Lung (tissue), 12 donors: ENCODE data around the gene IMPACT. TPM values are rescaled to one million over a fixed set of nuclear protein-coding genes. Genes with fewer than 3 reads are reported as not detected.

Experiments used
- ATAC-seq: fragments of 200-7000 bp; cut with Tn5 transposase; one replicate; pipeline ENCODE4 v1.9.1; 2020; ENCODE audit warnings: moderate number of reproducible peaks; ENCODE audit not compliant: insufficient read depth, low FRiP score
- DNase-seq, 3 donors: peaks; one replicate each; pipeline ENCODE4 v3.0.0-alpha.2; 2013 to 2017
- H3K27ac ChIP-seq, 2 donors: one replicate each; pipeline ENCODE4 v1.5.1; 2013; ENCODE audit warnings: mild to moderate bottlenecking in 2 of 2, moderate library complexity in 2 of 2, control low read depth in 1 of 2, inconsistent platforms in 1 of 2, low read depth in 1 of 2, low read length in 1 of 2
- H3K27me3 ChIP-seq, 3 donors: one replicate each; pipeline ENCODE4 v1.5.1; 2013; ENCODE audit warnings: low read length in 2 of 3; ENCODE audit not compliant: control insufficient read depth in 3 of 3, insufficient read depth in 3 of 3
- H3K36me3 ChIP-seq, 4 donors: one replicate each; pipeline ENCODE4 v1.5.1; 2013; ENCODE audit warnings: low read length in 4 of 4, mild to moderate bottlenecking in 1 of 4, moderate library complexity in 1 of 4; ENCODE audit not compliant: control insufficient read depth in 4 of 4, insufficient read depth in 4 of 4
- H3K4me1 ChIP-seq, 5 donors: one replicate each; pipeline ENCODE4 v1.5.1; 2013; ENCODE audit warnings: low read length in 5 of 5, mild to moderate bottlenecking in 2 of 5, moderate library complexity in 1 of 5; ENCODE audit not compliant: control insufficient read depth in 5 of 5, insufficient read depth in 5 of 5
- H3K4me3 ChIP-seq: one replicate; pipeline ENCODE4 v1.5.1; 2013; ENCODE audit warnings: mild to moderate bottlenecking, control low read depth, moderate library complexity
- H3K9ac ChIP-seq, 2 donors: one replicate each; pipeline ENCODE4 v1.5.1; 2013; ENCODE audit warnings: low read length in 2 of 2, control low read depth in 1 of 2; ENCODE audit not compliant: insufficient read depth in 1 of 2
- H3K9me3 ChIP-seq, 4 donors: one replicate each; pipeline ENCODE4 v1.5.1; 2013; ENCODE audit warnings: low read length in 3 of 4, mild to moderate bottlenecking in 1 of 4, moderate library complexity in 1 of 4; ENCODE audit not compliant: control insufficient read depth in 4 of 4, insufficient read depth in 3 of 4
- CTCF ChIP-seq: IDR thresholded peaks from 2 replicates; pipeline ENCODE4 v1.5.1; 2012; ENCODE audit warnings: mild to moderate bottlenecking; ENCODE audit errors: control extremely low read depth, extremely low read depth
- WGBS, 2 donors: extraction: QIAGEN DNeasy Blood & Tissue Kit; methylation state at CpG; one replicate each; pipeline ENCODE4 v1.1.7; 2013; 5-methylcytosine and 5-hydroxymethylcytosine counted together
- polyA plus RNA-seq, 2 donors: library from polyadenylated mRNA; stranded (reverse); fragments of 200-250 nt; gene quantifications; one replicate each; pipeline ENCODE4 v1.2.1, GENCODE V29; 2013
- total RNA-seq, 2 donors: library from RNA; depleted of rRNA in 1 of 2; stranded (reverse); fragments of >200 nt in 1 of 2; gene quantifications; one replicate each; pipeline ENCODE4 v1.2.1, GENCODE V29; 2014 to 2021
- donor health status: control.
- donor health status: control.
- donor health status: Bipolar disorder and iron deficiency.
- donor health status: healthy.
- donor health status: DM: yes; HTN: yes; CAD: no.

The IMPACT gene
- total and polyA plus RNA-seq, 4 donors: 12.0 to 29.6 (median 25.0) TPM

GRCh38 chr18:24491927-24492834, 65.7 kb downstream of the IMPACT start:
- no peak for ATAC-seq
- Histone ChIP-seq H3K27ac (no peak overlapping the region), H3K27me3 (no peaks in the 10 kb centered on the region), H3K9me3 (peaks cover 0 to 2% (median 0%) of the 10 kb centered on the region in 4 donors), H3K4me3 (no peak overlapping the region), H3K36me3 (no peaks in the 10 kb centered on the region), H3K9ac (no peak overlapping the region), H3K4me1 (peaks cover 0 to 4% (median 0%) of the 10 kb centered on the region in 5 donors)
- DNase-seq: peak in 1 of 3 donors; percentile 21
- no peak for TF ChIP-seq CTCF
- WGBS, 2 donors: 76 to 82% methylated on average over 21 of the region's 21 CpGs

GRCh38 chr18:24494586-24494985, 68.1 kb downstream of the IMPACT start:
- DNase-seq (no peak), ATAC-seq (no peak)
- no peak overlapping the region for H3K4me3 ChIP-seq
- 91 to 92% methylated on average over 2 of the region's 2 CpGs for WGBS, 2 donors
- H3K36me3 ChIP-seq: no peaks in the 10 kb centered on the region
- no peak for TF ChIP-seq CTCF
- peaks cover 0 to 4% (median 0%) of the 10 kb centered on the region in 5 donors for H3K4me1 ChIP-seq
- H3K9me3 ChIP-seq: peaks cover 0 to 2% (median 0%) of the 10 kb centered on the region in 4 donors
- H3K27ac ChIP-seq: no peak overlapping the region
- no peaks in the 10 kb centered on the region for H3K27me3 ChIP-seq
- H3K9ac ChIP-seq: no peak overlapping the region

- Histone ChIP-seq H3K36me3 (no peaks in the 10 kb centered on the region), H3K9me3 (peaks cover 0 to 2% (median 0%) of the 10 kb centered on the region in 4 donors), H3K4me3 (no peak overlapping the region), H3K27me3 (no peaks in the 10 kb centered on the region), H3K4me1 (no peaks in the 10 kb centered on the region), H3K9ac (no peak overlapping the region), H3K27ac (no peak overlapping the region)
- WGBS, 2 donors: 90 to 93% methylated on average over 1 of the region's 1 CpG
- ATAC-seq (no peak), DNase-seq (peak in 1 of 3 donors; percentile 7)
- TF ChIP-seq CTCF: no peak
Observed at GRCh38 chr18:24497031-24497754, 70.7 kb downstream of the IMPACT start.
